ENCODE results near the gene TSEN54.

TSEN54 gene

DNA sequence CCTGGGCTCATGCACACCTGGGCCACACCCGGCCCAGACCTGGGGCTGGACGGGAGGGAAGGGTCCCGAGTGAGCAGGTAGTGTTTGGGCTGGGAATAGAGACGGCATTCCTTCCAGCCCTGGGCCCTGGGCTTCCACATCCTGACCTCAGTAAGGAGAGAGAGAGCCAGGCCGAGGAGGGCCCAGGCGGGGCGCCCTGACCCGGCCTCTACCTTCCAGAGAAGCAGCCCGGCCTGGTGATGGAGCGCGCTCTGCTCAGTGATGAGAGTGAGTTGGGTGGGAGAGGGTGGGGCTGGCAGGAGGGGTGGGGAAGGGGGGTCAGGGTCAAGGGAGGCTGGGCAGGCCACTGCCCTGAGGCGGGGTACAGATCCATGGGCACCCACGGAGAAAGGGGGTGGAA is 57.7 kb downstream of the TSEN54 start:
- no peak for DNase-seq (ENCODE audit: low read depth, low spot score)
- no peak overlapping the region for H3K27ac ChIP-seq
